RWPE2 (cell line): ENCODE results near the gene HAS3.

ENCODE experiments used
- ATAC-seq: fragments of 200-7000 bp; cut with Tn5 transposase; 3 replicates; pipeline ENCODE4 v1.9.1; 2021; ENCODE audit warnings: low read depth
- DNase-seq: peaks from one replicate; pipeline ENCODE4 v3.0.0-alpha.2; 2020; ENCODE audit warnings: low spot score
- H3K27ac ChIP-seq: fragments of 450-650 bp; 2 replicates; pipeline ENCODE4 v1.5.1; 2017; ENCODE audit warnings: mild to moderate bottlenecking; ENCODE audit not compliant: poor library complexity, severe bottlenecking
- H3K27me3 ChIP-seq: fragments of 250-450 bp; sonication (Bioruptor Pico); 2 replicates; pipeline ENCODE4 v1.5.1; 2021; ENCODE audit warnings: mild to moderate bottlenecking, moderate library complexity; ENCODE audit not compliant: insufficient read depth, poor library complexity, severe bottlenecking
- H3K36me3 ChIP-seq: fragments of 250-450 bp; sonication (Bioruptor Pico); 2 replicates; pipeline ENCODE4 v1.5.1; 2020; ENCODE audit warnings: low read depth, mild to moderate bottlenecking, moderate library complexity
- H3K4me1 ChIP-seq: fragments of 250-450 bp; sonication (Bioruptor Pico); 2 replicates; pipeline ENCODE4 v1.5.1; 2021; ENCODE audit warnings: mild to moderate bottlenecking, moderate library complexity; ENCODE audit not compliant: insufficient read depth, poor library complexity, severe bottlenecking
- H3K4me3 ChIP-seq: fragments of 250-450 bp; sonication (Bioruptor Pico); 2 replicates; pipeline ENCODE4 v1.5.1; 2021; ENCODE audit warnings: mild to moderate bottlenecking, moderate library complexity; ENCODE audit not compliant: severe bottlenecking
- H3K9me3 ChIP-seq: fragments of 250-450 bp; sonication (Bioruptor Pico); 2 replicates; pipeline ENCODE4 v1.5.1; 2021; ENCODE audit warnings: mild to moderate bottlenecking, moderate library complexity; ENCODE audit not compliant: severe bottlenecking
- CTCF ChIP-seq: fragments of 450-650 bp; IDR thresholded peaks from one replicate; pipeline ENCODE4 v1.5.1; 2017; ENCODE audit warnings: mild to moderate bottlenecking, moderate library complexity; ENCODE audit not compliant: poor library complexity, severe bottlenecking

HAS3 gene

GRCh38 chr16:69109486-69110270 is 4.2 kb downstream of the HAS3 start:
- ATAC-seq, result no peak
- Histone ChIP-seq H3K4me1 (no peaks in the 10 kb centered on the region), H3K4me3 (no peak overlapping the region), H3K36me3 (peaks cover 43% of the 10 kb centered on the region), H3K9me3 (no peaks in the 10 kb centered on the region), H3K27ac (no peak overlapping the region), H3K27me3 (no peaks in the 10 kb centered on the region)
- peak; percentile 60 for DNase-seq
- TF ChIP-seq CTCF, result no peak

DNA sequence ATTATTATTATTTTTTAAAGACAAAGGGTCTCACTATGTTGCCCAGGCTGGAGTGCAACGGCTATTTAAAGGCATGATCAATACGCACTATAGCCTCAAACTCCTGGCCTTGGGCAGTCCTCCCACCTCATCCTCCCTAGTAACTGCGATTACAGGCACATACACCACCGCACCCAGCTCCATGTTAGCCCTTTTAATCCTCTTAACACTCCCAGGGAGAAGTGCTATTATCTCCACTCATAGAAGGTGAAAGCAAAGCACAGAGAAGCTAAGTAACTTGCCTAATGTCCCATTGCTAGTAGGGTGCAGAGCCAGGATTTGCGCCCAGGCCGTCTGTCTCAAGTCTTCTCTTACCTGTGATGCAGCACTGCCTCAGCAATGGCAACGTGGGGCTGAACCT is 5.0 kb downstream of the HAS3 start:
- Histone ChIP-seq H3K9me3 (no peaks in the 10 kb centered on the region), H3K36me3 (peaks cover 50% of the 10 kb centered on the region), H3K4me1 (no peaks in the 10 kb centered on the region), H3K27ac (no peak overlapping the region), H3K27me3 (no peaks in the 10 kb centered on the region), H3K4me3 (no peak overlapping the region)
- DNase-seq (no peak), ATAC-seq (no peak)
- TF ChIP-seq CTCF, result no peak

- H3K9me3 ChIP-seq, result no peaks in the 10 kb centered on the region
- ATAC-seq (no peak), DNase-seq (no peak)
- no peak overlapping the region for H3K4me3 ChIP-seq
- H3K27me3 ChIP-seq, result no peaks in the 10 kb centered on the region
- peaks cover 55% of the 10 kb centered on the region for H3K36me3 ChIP-seq
- no peak for TF ChIP-seq CTCF
- no peak overlapping the region for H3K27ac ChIP-seq
- H3K4me1 ChIP-seq, result no peaks in the 10 kb centered on the region
These were observed 5.9 kb downstream of the HAS3 start for GRCh38 chr16:69111216-69111875.

GRCh38 chr16:69111876-69112230 is 6.4 kb downstream of the HAS3 start:
- Histone ChIP-seq H3K9me3 (no peaks in the 10 kb centered on the region), H3K27me3 (no peaks in the 10 kb centered on the region), H3K36me3 (peaks cover 55% of the 10 kb centered on the region), H3K4me3 (no peak overlapping the region), H3K4me1 (no peaks in the 10 kb centered on the region), H3K27ac (no peak overlapping the region)
- DNase-seq (no peak), ATAC-seq (no peak)
- TF ChIP-seq CTCF, result no peak
